Hepatocyte (in vitro differentiated cells): ENCODE data around the gene LEP. TPM values are rescaled to one million over a fixed set of nuclear protein-coding genes. Genes with fewer than 3 reads are reported as not detected.

Experiments used
- DNase-seq: peaks from one replicate; pipeline ENCODE4 v3.0.0-alpha.2; 2016; ENCODE audit warnings: low spot score
- H2AFZ ChIP-seq: fragments of 200-600 bp; sonication (generic); 2 replicates; pipeline ENCODE4 v1.6.0; 2016; ENCODE audit warnings: antibody characterized with exemption, mild to moderate bottlenecking
- H3K27ac ChIP-seq: fragments of 200-600 bp; sonication (generic); 2 replicates; pipeline ENCODE4 v1.5.1; 2016; ENCODE audit warnings: mild to moderate bottlenecking
- H3K27me3 ChIP-seq: fragments of 200-600 bp; sonication (generic); 2 replicates; pipeline ENCODE4 v1.6.1; 2016
- H3K36me3 ChIP-seq: fragments of 200-600 bp; sonication (generic); replicated peaks from 2 replicates; pipeline ENCODE4 v1.5.1; 2016; ENCODE audit warnings: low read depth; ENCODE audit not compliant: insufficient read depth
- H3K4me1 ChIP-seq: fragments of 200-600 bp; sonication (generic); 2 replicates; pipeline ENCODE4 v1.5.1; 2016; ENCODE audit warnings: mild to moderate bottlenecking, moderate library complexity; ENCODE audit not compliant: insufficient read depth
- H3K4me2 ChIP-seq: fragments of 200-600 bp; sonication (generic); 2 replicates; pipeline ENCODE4 v1.6.0; 2016
- H3K4me3 ChIP-seq: fragments of 200-600 bp; sonication (generic); 2 replicates; pipeline ENCODE4 v1.5.1; 2016; ENCODE audit warnings: mild to moderate bottlenecking
- H3K79me2 ChIP-seq: fragments of 200-600 bp; sonication (generic); 2 replicates; pipeline ENCODE4 v1.6.0; 2017; ENCODE audit warnings: mild to moderate bottlenecking
- H3K9me2 ChIP-seq: fragments of 200-600 bp; sonication (generic); replicated peaks from 2 replicates; pipeline ENCODE4 v1.6.0; 2017; ENCODE audit warnings: mild to moderate bottlenecking; ENCODE audit not compliant: insufficient read depth
- H3K9me3 ChIP-seq: fragments of 200-600 bp; sonication (generic); 2 replicates; pipeline ENCODE4 v1.5.1; 2016; ENCODE audit warnings: low read depth, mild to moderate bottlenecking
- H4K20me1 ChIP-seq: fragments of 200-600 bp; sonication (generic); 2 replicates; pipeline ENCODE4 v1.6.0; 2016; ENCODE audit warnings: mild to moderate bottlenecking; ENCODE audit not compliant: insufficient read depth, poor library complexity, severe bottlenecking
- EZH2 ChIP-seq: fragments of 200-600 bp; sonication (generic); IDR thresholded peaks from 2 replicates; pipeline ENCODE4 v1.6.1; 2016; ENCODE audit warnings: antibody characterized with exemption, mild to moderate bottlenecking, borderline replicate concordance
- EZH2phosphoT487 ChIP-seq: fragments of 200-600 bp; sonication (generic); IDR thresholded peaks from one replicate; pipeline ENCODE4 v1.6.1; 2018; ENCODE audit warnings: antibody characterized with exemption, mild to moderate bottlenecking, low read depth, moderate library complexity; ENCODE audit not compliant: unreplicated experiment, severe bottlenecking
- WGBS: methylation state at CpG from one replicate; pipeline ENCODE4 v1.1.6; 2016; ENCODE audit warnings: low lambda C conversion rate; ENCODE audit errors: missing lambda C conversion rate; 5-methylcytosine and 5-hydroxymethylcytosine counted together
- polyA plus RNA-seq: library from polyadenylated mRNA; unstranded; fragments of >200 nt; fragmentation: Nextera tagmentation; extraction: Ambion mirVana; gene quantifications from 2 replicates; pipeline ENCODE4 v1.2.1, GENCODE V29; 2016
- total RNA-seq: library from RNA; depleted of rRNA; stranded (reverse); fragments of >200 nt; gene quantifications from 2 replicates; pipeline ENCODE4 v1.2.3, GENCODE V29; 2014
- TF ChIP-seq, protein P1 (sequence below): fragments of 200-600 bp; sonication (generic); IDR thresholded peaks from 2 replicates; pipeline ENCODE4 v1.5.1; 2016; ENCODE audit warnings: antibody characterized with exemption, mild to moderate bottlenecking; ENCODE audit not compliant: poor library complexity

The LEP gene
- total and polyA plus RNA-seq, 2 experiments from 2014 or later, result not detected

DNA sequence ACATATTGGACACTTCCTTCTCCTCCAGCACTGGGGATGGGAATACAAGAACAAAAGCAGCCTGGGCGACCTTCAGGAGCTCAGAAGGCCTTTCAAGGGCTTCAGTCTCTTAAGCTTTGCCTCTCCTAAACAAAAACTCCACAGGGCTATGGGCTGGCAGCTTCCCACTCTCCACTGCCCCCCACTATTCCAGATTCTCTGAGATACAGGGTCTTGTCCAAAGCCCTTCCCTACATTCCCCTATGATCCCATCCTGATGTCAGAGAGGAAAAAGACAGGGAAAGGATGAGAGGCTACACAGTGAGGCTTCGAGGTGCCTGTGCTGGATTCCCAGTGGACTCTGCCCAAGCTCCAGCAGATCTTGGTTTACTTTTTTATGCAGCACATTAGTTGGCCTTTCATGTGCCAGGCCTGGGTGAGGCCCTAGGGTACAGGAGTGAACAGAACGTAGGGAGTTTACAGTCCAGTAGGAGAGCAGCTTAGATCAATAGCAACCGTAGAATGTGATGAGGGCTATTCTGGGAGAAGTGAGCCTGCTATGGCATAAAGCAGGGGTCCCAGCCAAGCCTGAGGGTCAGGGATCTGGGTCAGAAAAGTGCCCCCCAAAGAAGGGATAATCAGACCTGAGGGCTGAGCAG, 33.3 kb downstream of the LEP start:
- Histone ChIP-seq H3K4me2 (no peak overlapping the region), H3K9me2 (no peaks in the 10 kb centered on the region), H3K27ac (no peak overlapping the region), H3K9me3 (no peaks in the 10 kb centered on the region), H2AFZ (no peak overlapping the region), H3K27me3 (no peaks in the 10 kb centered on the region), H3K4me3 (no peak overlapping the region), H3K79me2 (no peaks in the 10 kb centered on the region), H4K20me1 (no peaks in the 10 kb centered on the region), H3K4me1 (no peaks in the 10 kb centered on the region), H3K36me3 (no peaks in the 10 kb centered on the region)
- DNase-seq, result no peak
- TF ChIP-seq, protein P1, sequence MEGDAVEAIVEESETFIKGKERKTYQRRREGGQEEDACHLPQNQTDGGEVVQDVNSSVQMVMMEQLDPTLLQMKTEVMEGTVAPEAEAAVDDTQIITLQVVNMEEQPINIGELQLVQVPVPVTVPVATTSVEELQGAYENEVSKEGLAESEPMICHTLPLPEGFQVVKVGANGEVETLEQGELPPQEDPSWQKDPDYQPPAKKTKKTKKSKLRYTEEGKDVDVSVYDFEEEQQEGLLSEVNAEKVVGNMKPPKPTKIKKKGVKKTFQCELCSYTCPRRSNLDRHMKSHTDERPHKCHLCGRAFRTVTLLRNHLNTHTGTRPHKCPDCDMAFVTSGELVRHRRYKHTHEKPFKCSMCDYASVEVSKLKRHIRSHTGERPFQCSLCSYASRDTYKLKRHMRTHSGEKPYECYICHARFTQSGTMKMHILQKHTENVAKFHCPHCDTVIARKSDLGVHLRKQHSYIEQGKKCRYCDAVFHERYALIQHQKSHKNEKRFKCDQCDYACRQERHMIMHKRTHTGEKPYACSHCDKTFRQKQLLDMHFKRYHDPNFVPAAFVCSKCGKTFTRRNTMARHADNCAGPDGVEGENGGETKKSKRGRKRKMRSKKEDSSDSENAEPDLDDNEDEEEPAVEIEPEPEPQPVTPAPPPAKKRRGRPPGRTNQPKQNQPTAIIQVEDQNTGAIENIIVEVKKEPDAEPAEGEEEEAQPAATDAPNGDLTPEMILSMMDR, result no peak
- TF ChIP-seq EZH2 (no peak), EZH2phosphoT487 (no peak)
- WGBS, result 73% methylated on average over 4 of the region's 4 CpGs

DNA sequence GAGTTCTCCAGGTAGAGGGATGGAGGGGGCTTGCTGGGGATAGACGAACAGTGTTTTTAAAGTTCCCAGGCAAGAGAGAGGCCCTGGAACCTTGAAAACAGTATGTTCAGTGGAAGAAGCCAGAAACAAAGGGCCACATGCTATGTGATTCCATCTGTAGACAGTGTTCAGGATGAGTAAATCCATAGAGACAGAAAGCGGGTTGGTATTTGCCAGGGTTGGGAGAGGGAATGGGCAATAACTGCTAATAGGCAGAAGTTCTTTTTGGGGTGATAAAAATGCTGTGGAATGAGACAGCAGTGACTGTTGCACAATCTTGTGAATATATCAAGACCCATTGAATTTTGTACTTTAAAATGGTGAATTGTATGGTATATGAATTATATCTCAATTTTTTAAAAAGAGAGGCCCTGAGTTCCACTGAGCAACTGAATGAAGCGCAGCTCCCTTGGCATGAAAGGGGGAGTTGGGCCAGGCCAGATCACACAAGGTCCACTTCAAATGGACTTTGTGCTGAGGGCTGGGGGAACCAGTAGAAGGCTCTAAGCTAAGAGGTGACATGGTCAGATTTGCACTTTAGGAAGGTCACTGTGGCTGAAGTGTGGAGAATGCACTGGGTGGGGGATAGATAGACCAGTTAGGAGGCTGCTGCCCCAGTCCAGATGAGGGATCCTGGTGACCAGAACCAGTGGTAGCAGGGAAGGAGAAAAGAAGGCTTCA, 34.0 kb downstream of the LEP start:
- H3K79me2 ChIP-seq, result no peaks in the 10 kb centered on the region
- 44% methylated on average over 3 of the region's 3 CpGs for WGBS
- H2AFZ ChIP-seq, result no peak overlapping the region

DNA sequence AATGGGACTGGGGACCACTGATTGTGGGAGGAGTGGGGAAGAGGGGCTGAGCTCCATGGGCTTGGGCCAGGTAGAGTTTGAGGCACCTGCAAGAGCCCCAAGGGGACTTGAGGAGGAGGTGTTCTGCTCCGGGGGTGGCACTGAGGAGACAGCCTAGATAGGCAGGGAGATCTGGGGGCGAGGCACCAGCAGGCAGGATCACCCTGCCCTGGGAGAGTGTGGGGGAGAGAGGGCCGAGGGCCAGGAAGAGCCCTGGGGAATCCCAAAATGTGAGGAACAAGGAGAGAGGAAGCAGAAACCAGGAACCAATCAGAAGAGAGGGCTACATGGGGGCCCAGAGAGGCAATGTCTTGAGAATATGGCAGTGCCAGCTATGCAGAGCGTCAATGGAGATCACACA, 34.6 kb downstream of the LEP start:
- H3K4me2 ChIP-seq, result no peak overlapping the region
- H4K20me1 ChIP-seq, result no peaks in the 10 kb centered on the region
- no peaks in the 10 kb centered on the region for H3K4me1 ChIP-seq
- peaks cover 4% of the 10 kb centered on the region for H3K9me3 ChIP-seq
- no peak overlapping the region for H3K4me3 ChIP-seq
- H3K9me2 ChIP-seq, result no peaks in the 10 kb centered on the region
- DNase-seq, result no peak
- no peak overlapping the region for H3K27ac ChIP-seq
- H3K36me3 ChIP-seq, result no peaks in the 10 kb centered on the region
- no peaks in the 10 kb centered on the region for H3K27me3 ChIP-seq
- TF ChIP-seq, protein P1, result no peak
- TF ChIP-seq EZH2phosphoT487, result no peak
- no peak for TF ChIP-seq EZH2
- H2AFZ ChIP-seq, result no peak overlapping the region
- 94% methylated on average over 4 of the region's 4 CpGs for WGBS
- no peaks in the 10 kb centered on the region for H3K79me2 ChIP-seq

More for the DNA sequence above, 34.0 kb downstream of the LEP start:
- Histone ChIP-seq H4K20me1 (no peaks in the 10 kb centered on the region), H3K4me2 (no peak overlapping the region), H3K4me3 (no peak overlapping the region), H3K27me3 (no peaks in the 10 kb centered on the region), H3K9me2 (no peaks in the 10 kb centered on the region), H3K36me3 (no peaks in the 10 kb centered on the region), H3K27ac (no peak overlapping the region), H3K4me1 (no peaks in the 10 kb centered on the region), H3K9me3 (no peaks in the 10 kb centered on the region)
- TF ChIP-seq, protein P1, result no peak
- TF ChIP-seq EZH2 (no peak), EZH2phosphoT487 (no peak)
- DNase-seq, result no peak
